Stomach (tissue), 9 donors: ENCODE results near the gene PARD6G. TPM values are rescaled to one million over a fixed set of nuclear protein-coding genes. Genes with fewer than 3 reads are reported as not detected.

Experiments used
- DNase-seq, 2 donors: peaks; one replicate each; pipeline versions ENCODE4 v3.0.0 to v3.0.0-alpha.2; 2013 to 2019
- H3K27ac ChIP-seq, 5 donors: fragments of 200-600 bp in 4 of 5; sonication (generic) in 4 of 5; one replicate each; pipeline ENCODE4 v1.5.1; 2013 to 2019; ENCODE audit warnings: mild to moderate bottlenecking in 1 of 5, moderate library complexity in 1 of 5
- H3K27me3 ChIP-seq, 3 donors: fragments of 200-600 bp; sonication (generic); one replicate each; pipeline ENCODE4 v1.5.1; 2017 to 2019; ENCODE audit warnings: mixed run types in 1 of 3
- H3K36me3 ChIP-seq, 4 donors: fragments of 200-600 bp; sonication (generic); 1 replicate in 3 of 4; 2 replicates in 1 of 4; pipeline ENCODE4 v1.5.1; 2016 to 2019
- H3K4me1 ChIP-seq, 4 donors: fragments of 200-600 bp; sonication (generic); one replicate each; pipeline ENCODE4 v1.5.1; 2016 to 2019
- H3K4me3 ChIP-seq, 4 donors: fragments of 200-600 bp; sonication (generic) in 3 of 4; one replicate each; pipeline ENCODE4 v1.5.1; 2016 to 2019; ENCODE audit warnings: mild to moderate bottlenecking in 1 of 4
- H3K9me3 ChIP-seq, 4 donors: fragments of 200-600 bp; sonication (generic); one replicate each; pipeline ENCODE4 v1.5.1; 2016 to 2019
- CTCF ChIP-seq, 7 experiments: fragments of 450-650 bp in 4 of 7; fragments of 200-600 bp in 3 of 7; sonication (generic) in 3 of 7; IDR thresholded peaks; one replicate each; pipeline ENCODE4 v1.5.1; 2016 to 2019; ENCODE audit warnings: antibody characterized with exemption in 7 of 7, control low read depth in 2 of 7, mild to moderate bottlenecking in 1 of 7
- EP300 ChIP-seq: sonication (generic); formaldehyde crosslinking; IDR thresholded peaks from one replicate; pipeline ENCODE4 v1.6.1; 2017; ENCODE audit warnings: antibody characterized with exemption
- POLR2A ChIP-seq, 4 donors: fragments of 450-650 bp; IDR thresholded peaks; one replicate each; pipeline ENCODE4 v1.6.1; 2016; ENCODE audit warnings: antibody characterized with exemption in 4 of 4, control low read depth in 2 of 4, mild to moderate bottlenecking in 1 of 4, moderate library complexity in 1 of 4
- POLR2AphosphoS5 ChIP-seq, 3 donors: sonication (generic); formaldehyde crosslinking; IDR thresholded peaks; one replicate each; pipeline ENCODE4 v1.6.1; 2016; ENCODE audit warnings: antibody characterized with exemption in 3 of 3
- WGBS, 5 donors: extraction: QIAGEN DNeasy Blood & Tissue Kit in 3 of 5; methylation state at CpG; one replicate each; pipeline versions ENCODE4 v1.1.5 to v1.1.7; 2013 to 2018; 5-methylcytosine and 5-hydroxymethylcytosine counted together
- intact Hi-C: fragments of 100-400 bp; cut with DNase I; formaldehyde crosslinking; loops from one replicate; pipeline ENCODE4 v1.15.1; 2023; ENCODE audit warnings: low total_unique reads
- polyA plus RNA-seq, 3 donors: library from polyadenylated mRNA; stranded (reverse); fragments of 200-250 nt; gene quantifications; one replicate each; pipeline ENCODE4 v1.2.3, GENCODE V29; 2013
- total RNA-seq, 5 donors: library from RNA; depleted of rRNA; stranded (reverse); fragments of >200 nt; gene quantifications; one replicate each; pipeline versions ENCODE4 v1.1.0 to v1.2.3, GENCODE V29; 2014 to 2016
- donor health status: healthy with polysubstance abuse.
- donor health status: Bipolar disorder and iron deficiency.
- donor health status: healthy.

The PARD6G gene
- total and polyA plus RNA-seq, 8 donors: 1.5 to 15.9 (median 3.9) TPM

GRCh38 chr18:80253236-80253635 lies 5.9 kb upstream of the PARD6G start:
- Histone ChIP-seq H3K27me3 (no peaks in the 10 kb centered on the region), H3K9me3 (no peaks in the 10 kb centered on the region), H3K4me1 (no peaks in the 10 kb centered on the region), H3K4me3 (no peak overlapping the region), H3K27ac (no peak overlapping the region), H3K36me3 (no peaks in the 10 kb centered on the region)
- WGBS, 5 donors: 86 to 95% (median 93%) methylated on average over 7 of the region's 8 CpGs
- no peak for TF ChIP-seq EP300
- no peak for TF ChIP-seq CTCF (IDR thresholded peaks at IDR 0.05)
- no peak for TF ChIP-seq POLR2AphosphoS5 (IDR thresholded peaks at IDR 0.05)
- TF ChIP-seq POLR2A (IDR thresholded peaks at IDR 0.05): no peak
- no peak for DNase-seq
- intact Hi-C loops: no loop called here

- Histone ChIP-seq H3K27me3 (peaks cover 0 to under 1% (median 0%) of the 10 kb centered on the region in 3 donors), H3K36me3 (no peaks in the 10 kb centered on the region), H3K4me1 (peaks cover under 1 to 5% (median 4%) of the 10 kb centered on the region in 4 donors), H3K27ac (no peak overlapping the region), H3K4me3 (no peak overlapping the region), H3K9me3 (no peaks in the 10 kb centered on the region)
- TF ChIP-seq POLR2AphosphoS5 (IDR thresholded peaks at IDR 0.05) (no peak), CTCF (IDR thresholded peaks at IDR 0.05) (no peak), POLR2A (IDR thresholded peaks at IDR 0.05) (no peak), EP300 (no peak)
- DNase-seq: no peak
- intact Hi-C loops: no loop called here
- WGBS, 5 donors: 88 to 91% (median 89%) methylated on average over 6 of the region's 6 CpGs
Observed at GRCh38 chr18:80252136-80252535, 4.8 kb upstream of the PARD6G start.

- Histone ChIP-seq H3K36me3 (no peaks in the 10 kb centered on the region), H3K27ac (no peak overlapping the region), H3K27me3 (peaks cover 0 to 4% (median 3%) of the 10 kb centered on the region in 3 donors), H3K9me3 (no peaks in the 10 kb centered on the region), H3K4me3 (no peak overlapping the region), H3K4me1 (peaks cover 5 to 9% (median 6%) of the 10 kb centered on the region in 4 donors)
- intact Hi-C loops: no loop called here
- TF ChIP-seq EP300 (no peak), CTCF (IDR thresholded peaks at IDR 0.05) (no peak), POLR2AphosphoS5 (IDR thresholded peaks at IDR 0.05) (no peak), POLR2A (IDR thresholded peaks at IDR 0.05) (no peak)
- 83 to 93% (median 84%) methylated on average over 5 of the region's 5 CpGs for WGBS, 5 donors
- no peak for DNase-seq
Observed at GRCh38 chr18:80251700-80252099, 4.4 kb upstream of the PARD6G start.

- H3K9me3 ChIP-seq: no peaks in the 10 kb centered on the region
- H3K4me1 ChIP-seq: peaks cover 12 to 18% (median 15%) of the 10 kb centered on the region in 4 donors
- no peak for DNase-seq
- 63 to 69% (median 65%) methylated on average over 6 of the region's 6 CpGs for WGBS, 5 donors
- H3K27ac ChIP-seq: no peak overlapping the region
- H3K4me3 ChIP-seq: no peak overlapping the region
- no peak for TF ChIP-seq EP300
- TF ChIP-seq POLR2AphosphoS5 (IDR thresholded peaks at IDR 0.05): no peak
- TF ChIP-seq CTCF (IDR thresholded peaks at IDR 0.05): no peak
- TF ChIP-seq POLR2A (IDR thresholded peaks at IDR 0.05): no peak
- peaks cover 0 to 12% (median 9%) of the 10 kb centered on the region in 3 donors for H3K27me3 ChIP-seq
- no peaks in the 10 kb centered on the region for H3K36me3 ChIP-seq
- intact Hi-C loops: no loop called here
Observed at GRCh38 chr18:80250740-80251364, 3.5 kb upstream of the PARD6G start.
